PC-3 (cell line): ENCODE results near the gene RIBC1.

Source experiments
- EZH2 ChIP-seq: fragments of 300-600 bp; sonication (generic); IDR thresholded peaks from one replicate; pipeline ENCODE4 v1.6.1; 2017; ENCODE audit warnings: antibody characterized with exemption, mild to moderate bottlenecking, low read length; ENCODE audit not compliant: unreplicated experiment
- TF ChIP-seq, protein P1 (sequence below): fragments of 300-600 bp; sonication (generic); conservative IDR thresholded peaks from 2 replicates; pipeline ENCODE4 v1.5.1; 2017; ENCODE audit warnings: antibody characterized with exemption, low read depth, mild to moderate bottlenecking, low read length

DNA sequence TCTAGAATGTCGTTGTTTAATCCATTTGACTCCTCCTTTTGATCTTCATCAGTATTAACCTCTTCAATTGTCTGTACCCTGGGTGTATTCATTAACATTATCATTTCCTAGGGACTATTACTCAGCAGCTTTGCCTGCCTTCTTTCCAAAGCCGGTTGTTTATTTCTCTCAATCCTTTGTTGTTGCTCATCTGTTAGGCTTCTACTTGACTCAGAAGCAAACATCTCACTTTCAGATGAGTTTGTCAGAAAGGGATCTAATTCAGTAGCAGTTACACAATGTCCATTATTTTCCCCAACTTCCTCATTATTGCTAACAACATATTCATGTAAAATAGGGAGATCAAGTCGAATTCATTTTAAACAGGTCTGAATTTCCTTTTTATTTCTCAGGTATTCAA lies 33.6 kb downstream of the RIBC1 start:
- TF ChIP-seq, protein P1, sequence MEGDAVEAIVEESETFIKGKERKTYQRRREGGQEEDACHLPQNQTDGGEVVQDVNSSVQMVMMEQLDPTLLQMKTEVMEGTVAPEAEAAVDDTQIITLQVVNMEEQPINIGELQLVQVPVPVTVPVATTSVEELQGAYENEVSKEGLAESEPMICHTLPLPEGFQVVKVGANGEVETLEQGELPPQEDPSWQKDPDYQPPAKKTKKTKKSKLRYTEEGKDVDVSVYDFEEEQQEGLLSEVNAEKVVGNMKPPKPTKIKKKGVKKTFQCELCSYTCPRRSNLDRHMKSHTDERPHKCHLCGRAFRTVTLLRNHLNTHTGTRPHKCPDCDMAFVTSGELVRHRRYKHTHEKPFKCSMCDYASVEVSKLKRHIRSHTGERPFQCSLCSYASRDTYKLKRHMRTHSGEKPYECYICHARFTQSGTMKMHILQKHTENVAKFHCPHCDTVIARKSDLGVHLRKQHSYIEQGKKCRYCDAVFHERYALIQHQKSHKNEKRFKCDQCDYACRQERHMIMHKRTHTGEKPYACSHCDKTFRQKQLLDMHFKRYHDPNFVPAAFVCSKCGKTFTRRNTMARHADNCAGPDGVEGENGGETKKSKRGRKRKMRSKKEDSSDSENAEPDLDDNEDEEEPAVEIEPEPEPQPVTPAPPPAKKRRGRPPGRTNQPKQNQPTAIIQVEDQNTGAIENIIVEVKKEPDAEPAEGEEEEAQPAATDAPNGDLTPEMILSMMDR: no peak
- no peak for TF ChIP-seq EZH2
